ENCODE data around the gene PPA1.
"Not testable (repeated sequence)": the region's sequence is repeated elsewhere in the genome, so short reads cannot be mapped to it uniquely, and the experiment has no call there.

The PPA1 gene

GRCh38 chr10:70167246-70167645 is 66.0 kb downstream of the PPA1 start:
- no peak for TF ChIP-seq CTCF (IDR thresholded peaks at IDR 0.05; ENCODE audit: low read depth, low read length, missing control alignments)
- H3K4me3 ChIP-seq (ENCODE audit: low read depth, low read length): no peak overlapping the region; the same call in 1 of the 2 replicates

GRCh38 chr10:70166394-70166793 is 66.8 kb downstream of the PPA1 start:
- no peak for DNase-seq (ENCODE audit: low read depth)
- no peak overlapping the region for H3K4me3 ChIP-seq (ENCODE audit: low read depth, low read length)
- no peak for TF ChIP-seq CTCF (IDR thresholded peaks at IDR 0.05; ENCODE audit: low read depth, low read length, missing control alignments)

More at GRCh38 chr10:70167246-70167645, 66.0 kb downstream of the PPA1 start:
- DNase-seq (ENCODE audit: low read depth): no peak

- no peak overlapping the region for H3K4me3 ChIP-seq (ENCODE audit: low read depth, low read length)
- DNase-seq (ENCODE audit: low read depth): no peak
- no peak for TF ChIP-seq CTCF (IDR thresholded peaks at IDR 0.05; ENCODE audit: low read depth, low read length, missing control alignments)
Measured at GRCh38 chr10:70164163-70164562, 69.1 kb downstream of the PPA1 start.

- H3K4me3 ChIP-seq (ENCODE audit: low read depth, low read length): no peak overlapping the region
- DNase-seq (ENCODE audit: low read depth): no peak
- TF ChIP-seq CTCF (IDR thresholded peaks at IDR 0.05; ENCODE audit: low read depth, low read length, missing control alignments): no peak
Measured at GRCh38 chr10:70163448-70163847, 69.8 kb downstream of the PPA1 start.

- no peak for DNase-seq (ENCODE audit: low read depth)
- H3K4me3 ChIP-seq (ENCODE audit: low read depth, low read length): no peak overlapping the region
- no peak for TF ChIP-seq CTCF (IDR thresholded peaks at IDR 0.05; ENCODE audit: low read depth, low read length, missing control alignments)
Measured at GRCh38 chr10:70162892-70163201, 70.4 kb downstream of the PPA1 start.

GRCh38 chr10:70162151-70162891 is 70.9 kb downstream of the PPA1 start:
- no peak for DNase-seq (ENCODE audit: low read depth)
- no peak for TF ChIP-seq CTCF (IDR thresholded peaks at IDR 0.05; ENCODE audit: low read depth, low read length, missing control alignments)
- no peak overlapping the region for H3K4me3 ChIP-seq (ENCODE audit: low read depth, low read length)

GRCh38 chr10:70160798-70161197 is 72.4 kb downstream of the PPA1 start:
- H3K4me3 ChIP-seq (ENCODE audit: low read depth, low read length): no peak overlapping the region
- DNase-seq (ENCODE audit: low read depth): no peak
- no peak for TF ChIP-seq CTCF (IDR thresholded peaks at IDR 0.05; ENCODE audit: low read depth, low read length, missing control alignments)

GRCh38 chr10:70159366-70159765 is 73.9 kb downstream of the PPA1 start:
- H3K4me3 ChIP-seq (ENCODE audit: low read depth, low read length); DNase-seq (ENCODE audit: low read depth): not testable (repeated sequence)

All from GM12864 (cell line).